SIG-M5 (cell line): ENCODE measurements around the gene KCNH3.

Experiments used
- DNase-seq: peaks from one replicate; lab custom pipeline; 2025; lab: John Stamatoyannopoulos, UW

KCNH3 gene

DNA sequence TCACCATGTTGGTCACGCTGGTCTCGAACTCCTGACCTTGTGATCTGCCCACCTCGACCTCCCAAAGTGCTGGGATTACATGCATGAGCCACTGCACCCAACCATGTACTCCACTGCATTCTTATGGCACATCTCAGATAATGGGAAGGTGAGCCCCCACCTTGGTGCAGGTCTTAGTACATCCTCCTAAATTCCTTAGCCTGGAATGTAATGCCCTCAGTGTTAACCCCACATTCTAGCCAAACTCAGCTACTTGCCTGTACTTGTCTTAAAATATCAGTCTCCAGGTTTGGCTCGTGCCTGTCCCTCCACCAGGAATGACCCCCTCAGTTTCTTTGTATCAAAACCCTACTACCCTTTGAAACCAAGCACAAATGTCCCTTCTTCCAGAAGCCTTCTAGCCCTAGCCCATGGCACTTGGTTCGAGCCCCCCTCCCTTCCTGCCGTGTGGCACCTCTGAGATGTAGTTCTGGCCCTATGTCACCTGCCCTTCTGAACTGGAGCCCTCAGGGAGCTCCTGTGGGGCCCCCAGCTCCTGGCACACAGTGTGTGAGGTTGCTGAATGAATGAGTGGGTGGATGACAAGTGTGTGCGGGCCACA lies 8.4 kb downstream of the KCNH3 start:
- no peak for DNase-seq

DNA sequence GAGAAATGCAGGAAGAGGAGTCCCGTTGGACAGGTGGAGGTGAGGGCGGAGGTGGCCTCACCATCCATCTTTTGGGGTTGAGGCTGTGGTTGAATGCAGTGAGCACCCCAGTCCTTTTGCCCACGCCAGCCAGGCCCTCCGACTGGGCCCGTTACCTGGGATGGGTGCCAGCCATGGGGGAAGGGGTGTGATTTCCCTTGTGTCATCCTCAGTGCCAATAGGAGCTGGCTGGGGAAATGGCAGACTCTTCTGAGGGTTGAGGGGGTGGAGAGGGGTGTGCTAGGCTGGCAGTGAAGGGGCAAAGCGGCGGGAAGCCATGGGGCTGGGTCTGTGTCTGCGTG lies 9.6 kb downstream of the KCNH3 start:
- DNase-seq = no peak

DNA sequence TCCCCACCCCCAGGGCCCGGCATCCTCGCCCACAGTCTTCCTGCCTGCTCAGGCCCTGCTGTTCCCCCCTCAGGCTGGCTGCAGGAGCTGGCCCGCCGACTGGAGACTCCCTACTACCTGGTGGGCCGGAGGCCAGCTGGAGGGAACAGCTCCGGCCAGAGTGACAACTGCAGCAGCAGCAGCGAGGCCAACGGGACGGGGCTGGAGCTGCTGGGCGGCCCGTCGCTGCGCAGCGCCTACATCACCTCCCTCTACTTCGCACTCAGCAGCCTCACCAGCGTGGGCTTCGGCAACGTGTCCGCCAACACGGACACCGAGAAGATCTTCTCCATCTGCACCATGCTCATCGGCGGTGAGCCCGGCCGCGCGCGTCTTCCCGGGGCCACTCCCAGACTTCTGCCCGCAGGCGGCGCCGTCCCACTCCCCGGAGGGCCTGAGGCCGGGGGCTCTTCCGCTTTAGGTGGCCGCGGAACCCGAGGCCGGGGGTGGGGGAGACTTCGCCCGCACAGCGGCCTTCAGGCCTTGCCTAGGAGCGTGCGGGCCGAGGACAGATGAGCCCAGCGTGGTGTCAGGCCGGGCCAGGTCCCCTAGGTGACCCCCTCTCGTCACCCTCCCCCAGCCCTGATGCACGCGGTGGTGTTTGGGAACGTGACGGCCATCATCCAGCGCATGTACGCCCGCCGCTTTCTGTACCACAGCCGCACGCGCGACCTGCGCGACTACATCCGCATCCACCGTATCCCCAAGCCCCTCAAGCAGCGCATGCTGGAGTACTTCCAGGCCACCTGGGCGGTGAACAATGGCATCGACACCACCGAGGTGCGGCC lies 10.2 kb downstream of the KCNH3 start:
- no peak for DNase-seq

DNA sequence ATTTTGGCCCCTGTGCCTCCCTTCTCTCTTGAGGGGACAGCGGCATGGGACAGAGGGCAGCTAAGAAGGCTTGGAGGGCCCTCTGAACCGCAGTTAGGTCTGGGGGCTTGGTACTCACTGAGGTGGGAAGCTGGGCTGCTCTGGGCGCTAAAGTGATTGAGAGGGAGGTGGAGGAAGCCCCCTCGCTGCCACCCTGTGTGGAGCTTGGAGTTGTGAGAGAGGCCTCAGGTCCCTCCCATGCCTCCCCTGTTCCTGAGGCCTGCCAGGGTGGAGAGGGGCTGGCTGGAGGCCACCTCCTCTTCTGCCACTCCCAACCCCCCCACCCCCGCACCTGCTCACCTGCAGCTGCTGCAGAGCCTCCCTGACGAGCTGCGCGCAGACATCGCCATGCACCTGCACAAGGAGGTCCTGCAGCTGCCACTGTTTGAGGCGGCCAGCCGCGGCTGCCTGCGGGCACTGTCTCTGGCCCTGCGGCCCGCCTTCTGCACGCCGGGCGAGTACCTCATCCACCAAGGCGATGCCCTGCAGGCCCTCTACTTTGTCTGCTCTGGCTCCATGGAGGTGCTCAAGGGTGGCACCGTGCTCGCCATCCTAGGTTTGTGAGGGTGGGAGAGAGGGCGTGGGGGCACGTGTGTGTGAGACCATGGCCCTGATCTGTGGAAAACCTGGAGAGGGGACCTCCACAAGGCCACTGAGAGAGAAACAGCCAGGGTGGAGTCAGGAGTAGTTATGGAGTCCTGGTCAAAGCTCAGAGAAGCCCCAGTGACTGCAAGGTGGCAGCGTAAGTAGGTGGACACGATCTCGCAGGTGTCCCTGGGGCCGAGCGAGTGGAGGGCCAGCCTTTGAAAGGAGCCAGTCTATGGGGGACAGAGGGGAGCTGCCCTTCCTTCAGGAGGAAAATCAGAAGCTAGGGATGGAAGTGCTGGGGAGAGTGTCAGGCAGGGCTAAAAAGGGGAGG lies 11.2 kb downstream of the KCNH3 start:
- no peak for DNase-seq

DNA sequence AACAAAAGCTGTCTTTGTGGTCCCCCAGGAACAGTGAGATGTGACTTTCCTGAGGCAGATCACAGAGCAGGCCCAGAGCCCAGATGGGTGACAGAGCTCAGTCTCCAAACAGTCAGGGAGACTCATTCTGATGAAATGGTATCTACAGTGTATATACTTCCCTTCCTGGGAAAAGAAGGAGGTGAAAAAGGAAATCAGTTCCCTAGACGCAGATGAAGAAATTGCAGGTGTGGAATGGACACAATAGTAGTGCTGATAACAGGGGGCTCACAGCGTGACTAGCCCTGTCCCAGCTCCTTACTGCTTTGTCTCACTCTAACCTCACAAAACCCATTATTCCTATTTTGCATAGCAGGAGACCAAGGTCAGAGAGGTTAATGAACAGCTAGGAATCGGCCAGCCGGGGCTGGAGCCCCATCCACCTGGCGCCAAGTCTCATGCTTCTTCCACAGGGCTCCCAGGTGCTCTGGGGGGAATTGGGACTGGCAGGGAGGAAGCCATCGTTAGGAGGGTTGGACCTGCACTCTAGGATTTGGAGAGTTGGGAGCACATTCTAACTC lies 11.9 kb downstream of the KCNH3 start:
- no peak for DNase-seq

DNA sequence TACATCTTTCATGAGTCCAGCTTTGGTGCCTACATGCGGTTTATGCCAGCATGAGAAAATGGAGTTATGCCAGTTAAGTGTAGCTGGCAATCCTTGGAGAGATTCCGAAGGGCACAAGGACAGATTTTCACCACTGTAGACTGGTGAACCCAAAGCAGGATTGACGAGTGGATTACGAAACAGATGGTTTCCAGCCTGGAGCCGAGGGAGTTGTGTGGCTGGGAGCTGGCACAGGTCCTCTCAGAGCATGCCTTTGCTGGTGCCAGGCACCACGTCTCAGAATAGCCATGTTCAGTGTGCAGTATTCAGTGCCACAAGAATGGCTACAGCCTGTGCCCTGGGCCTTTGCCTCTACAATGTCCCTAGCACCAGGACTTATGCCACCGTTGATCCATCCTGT lies 13.2 kb downstream of the KCNH3 start:
- no peak for DNase-seq

DNA sequence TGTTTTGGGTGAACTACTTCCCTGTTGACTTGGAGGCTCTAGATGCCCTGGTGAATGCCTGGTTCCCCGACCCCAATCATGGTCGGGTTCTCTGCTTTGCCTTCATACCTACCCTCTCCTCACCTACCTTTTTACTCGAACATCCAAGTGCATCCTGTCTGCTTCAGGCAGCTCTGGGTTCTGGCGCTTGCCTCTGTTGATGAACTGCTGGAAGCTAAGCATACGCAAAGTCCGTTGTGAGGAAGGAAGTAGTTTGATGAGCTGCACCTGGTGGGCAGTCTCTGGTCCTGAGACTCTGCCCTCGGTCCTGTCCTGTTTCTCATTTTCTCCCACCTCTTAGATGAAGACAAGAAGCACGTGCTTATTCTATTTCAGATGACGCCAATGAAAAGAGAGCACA lies 13.6 kb downstream of the KCNH3 start:
- DNase-seq = no peak

DNA sequence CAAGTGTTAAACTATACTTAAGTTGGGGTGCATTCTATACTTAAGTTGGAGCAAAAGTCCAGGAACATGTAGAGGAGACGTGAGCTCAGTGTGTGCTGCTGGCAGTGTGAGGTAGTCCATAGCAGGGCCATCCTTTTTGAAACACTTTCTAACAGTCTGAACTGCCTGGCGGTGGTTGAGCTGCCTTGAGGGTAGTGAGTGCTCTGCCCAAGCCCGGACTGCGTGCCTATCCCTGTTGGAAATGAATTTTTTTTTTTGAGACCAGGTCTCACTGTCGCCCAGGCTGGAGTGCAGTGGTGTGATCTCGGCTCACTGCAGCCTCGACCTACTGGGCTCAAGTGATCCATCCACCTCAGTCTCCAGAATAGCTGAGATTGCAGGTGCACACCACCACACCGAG lies 14.1 kb downstream of the KCNH3 start:
- DNase-seq = no peak

DNA sequence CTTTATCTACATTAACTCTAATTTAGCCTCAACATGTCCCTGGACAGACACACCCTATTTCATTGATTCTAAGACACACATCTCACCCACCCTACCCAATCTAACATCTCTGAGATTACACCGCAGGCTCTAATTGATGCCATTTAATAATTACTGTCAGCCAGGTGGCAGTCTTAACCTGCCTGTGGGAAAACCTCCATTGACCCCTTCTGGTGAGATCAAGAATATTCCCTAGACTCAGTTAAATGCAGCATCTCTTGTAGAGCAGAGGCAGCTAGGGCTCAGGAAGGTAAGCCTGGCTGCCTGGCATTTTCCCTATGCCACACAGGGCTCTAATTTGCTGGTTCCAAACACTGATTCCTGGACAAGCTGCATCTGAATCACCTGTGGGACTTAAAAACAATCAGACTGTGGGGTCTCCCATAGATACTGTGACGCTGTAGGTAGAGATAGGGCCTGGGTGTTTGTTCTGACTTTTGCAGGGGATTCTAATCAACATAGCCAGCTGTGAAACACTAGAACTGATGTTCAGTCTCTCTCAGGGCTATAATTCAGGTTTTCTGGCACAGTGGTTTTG lies 14.8 kb downstream of the KCNH3 start:
- DNase-seq = no peak

DNA sequence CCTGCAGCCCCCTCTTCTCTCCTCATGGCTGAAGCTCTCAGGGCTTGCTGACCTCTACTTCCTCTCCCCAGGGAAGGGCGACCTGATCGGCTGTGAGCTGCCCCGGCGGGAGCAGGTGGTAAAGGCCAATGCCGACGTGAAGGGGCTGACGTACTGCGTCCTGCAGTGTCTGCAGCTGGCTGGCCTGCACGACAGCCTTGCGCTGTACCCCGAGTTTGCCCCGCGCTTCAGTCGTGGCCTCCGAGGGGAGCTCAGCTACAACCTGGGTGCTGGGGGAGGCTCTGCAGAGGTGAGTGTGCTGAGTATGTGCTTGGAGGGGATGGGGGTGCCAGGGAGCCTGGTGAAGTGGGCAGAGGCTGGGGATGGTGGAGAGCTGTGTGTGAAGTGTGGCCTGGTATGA lies 15.4 kb downstream of the KCNH3 start:
- no peak for DNase-seq

DNA sequence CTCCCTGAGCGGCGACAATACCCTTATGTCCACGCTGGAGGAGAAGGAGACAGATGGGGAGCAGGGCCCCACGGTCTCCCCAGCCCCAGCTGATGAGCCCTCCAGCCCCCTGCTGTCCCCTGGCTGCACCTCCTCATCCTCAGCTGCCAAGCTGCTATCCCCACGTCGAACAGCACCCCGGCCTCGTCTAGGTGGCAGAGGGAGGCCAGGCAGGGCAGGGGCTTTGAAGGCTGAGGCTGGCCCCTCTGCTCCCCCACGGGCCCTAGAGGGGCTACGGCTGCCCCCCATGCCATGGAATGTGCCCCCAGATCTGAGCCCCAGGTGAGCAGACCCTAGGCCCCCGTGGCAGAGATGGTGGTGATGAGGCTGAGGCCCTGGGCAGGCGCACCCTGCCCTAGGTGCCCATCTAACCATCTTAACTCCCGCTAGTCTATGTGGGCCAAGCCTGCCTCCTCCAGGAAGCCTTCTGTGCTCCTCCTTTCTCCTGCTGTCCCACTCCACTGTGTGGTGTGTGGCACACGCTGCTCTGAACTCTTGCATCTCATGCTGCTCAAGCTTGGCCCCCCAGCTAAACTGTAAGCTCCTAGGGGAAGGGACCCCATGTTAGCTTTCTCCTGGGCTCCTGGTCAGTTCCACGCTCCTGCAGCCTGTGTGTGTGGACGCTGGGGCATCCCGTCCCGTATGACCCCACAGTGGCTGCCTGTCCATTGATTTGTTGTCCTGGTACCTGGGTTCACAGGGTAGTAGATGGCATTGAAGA lies 17.0 kb downstream of the KCNH3 start:
- no peak for DNase-seq

DNA sequence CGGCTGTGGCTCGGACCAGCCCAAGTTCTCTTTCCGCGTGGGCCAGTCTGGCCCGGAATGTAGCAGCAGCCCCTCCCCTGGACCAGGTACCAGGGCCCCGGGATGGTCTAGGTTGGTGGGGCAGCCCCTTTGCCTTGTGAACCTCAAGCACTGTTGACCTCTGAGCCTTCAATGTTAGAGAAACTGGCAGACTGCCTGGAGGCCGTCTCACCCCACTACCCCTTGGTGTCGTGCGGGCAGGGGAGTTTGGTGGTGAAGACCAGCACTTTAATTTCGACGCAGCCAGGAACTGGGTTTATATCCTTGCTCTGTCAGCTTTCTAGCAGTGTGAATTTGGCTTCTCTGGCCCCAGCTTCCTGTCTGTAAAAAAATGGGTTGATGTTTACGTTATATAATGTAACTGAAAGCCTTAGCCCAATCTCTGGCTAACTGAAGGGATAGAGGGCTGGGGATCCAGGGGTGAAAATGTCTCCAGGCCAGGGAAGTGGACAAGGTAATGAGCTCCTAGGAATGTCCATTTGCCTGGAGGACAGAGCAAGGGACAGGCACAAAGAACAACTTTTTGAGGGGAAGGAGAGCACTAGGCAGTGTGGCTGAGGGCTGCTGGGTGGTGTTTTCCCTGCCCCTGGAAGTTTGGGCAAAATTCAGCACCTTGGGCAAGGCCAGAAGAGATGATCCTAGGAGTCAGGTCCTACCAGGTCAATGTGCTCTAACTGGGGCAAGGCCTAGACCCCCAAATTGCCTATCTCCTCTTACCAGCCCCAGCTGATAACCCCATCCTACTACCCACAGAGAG lies 17.8 kb downstream of the KCNH3 start:
- DNase-seq = no peak

DNA sequence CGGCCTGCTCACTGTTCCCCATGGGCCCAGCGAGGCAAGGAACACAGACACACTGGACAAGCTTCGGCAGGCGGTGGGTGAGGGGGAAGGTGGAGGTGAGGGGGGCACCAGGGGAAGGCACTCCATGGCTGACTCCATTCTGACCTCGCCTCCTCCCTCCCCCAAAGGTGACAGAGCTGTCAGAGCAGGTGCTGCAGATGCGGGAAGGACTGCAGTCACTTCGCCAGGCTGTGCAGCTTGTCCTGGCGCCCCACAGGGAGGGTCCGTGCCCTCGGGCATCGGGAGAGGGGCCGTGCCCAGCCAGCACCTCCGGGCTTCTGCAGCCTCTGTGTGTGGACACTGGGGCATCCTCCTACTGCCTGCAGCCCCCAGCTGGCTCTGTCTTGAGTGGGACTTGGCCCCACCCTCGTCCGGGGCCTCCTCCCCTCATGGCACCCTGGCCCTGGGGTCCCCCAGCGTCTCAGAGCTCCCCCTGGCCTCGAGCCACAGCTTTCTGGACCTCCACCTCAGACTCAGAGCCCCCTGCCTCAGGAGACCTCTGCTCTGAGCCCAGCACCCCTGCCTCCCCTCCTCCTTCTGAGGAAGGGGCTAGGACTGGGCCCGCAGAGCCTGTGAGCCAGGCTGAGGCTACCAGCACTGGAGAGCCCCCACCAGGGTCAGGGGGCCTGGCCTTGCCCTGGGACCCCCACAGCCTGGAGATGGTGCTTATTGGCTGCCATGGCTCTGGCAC lies 18.5 kb downstream of the KCNH3 start:
- no peak for DNase-seq

DNA sequence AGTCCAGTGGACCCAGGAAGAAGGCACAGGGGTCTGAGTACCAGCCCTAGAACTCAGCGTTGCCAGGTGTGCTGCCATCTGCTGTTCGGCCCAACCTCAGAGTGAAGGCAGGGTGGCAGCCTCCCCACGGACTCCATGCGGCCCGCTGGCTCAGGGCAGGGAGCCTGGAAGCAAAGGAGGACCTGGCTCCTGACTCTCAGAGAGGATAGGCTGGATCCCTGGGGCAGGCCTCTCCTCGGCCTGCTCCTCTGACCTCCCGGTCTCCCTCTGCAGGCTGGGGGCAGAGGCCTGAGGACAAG lies 19.0 kb downstream of the KCNH3 start:
- DNase-seq = no peak

DNA sequence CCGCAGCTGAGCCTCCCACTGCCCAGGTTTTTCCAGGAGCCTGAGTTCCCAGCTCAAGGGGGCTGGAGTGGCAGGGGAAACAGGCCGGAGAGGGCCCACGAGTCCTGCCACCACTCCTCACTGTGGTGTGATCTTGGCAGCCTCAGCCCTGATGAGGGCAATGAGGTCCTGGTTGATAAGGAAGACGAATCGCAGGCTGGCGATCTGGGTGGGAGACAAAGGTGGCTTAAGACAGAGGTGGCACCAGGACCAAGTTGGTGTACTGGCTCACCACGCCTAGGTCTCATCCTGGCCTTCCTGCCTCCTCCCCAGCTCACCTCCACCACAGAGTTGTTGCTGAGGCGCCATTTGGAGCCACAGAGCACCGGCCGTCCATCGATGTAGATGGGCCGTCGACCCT lies 19.7 kb downstream of the KCNH3 start:
- no peak for DNase-seq

DNA sequence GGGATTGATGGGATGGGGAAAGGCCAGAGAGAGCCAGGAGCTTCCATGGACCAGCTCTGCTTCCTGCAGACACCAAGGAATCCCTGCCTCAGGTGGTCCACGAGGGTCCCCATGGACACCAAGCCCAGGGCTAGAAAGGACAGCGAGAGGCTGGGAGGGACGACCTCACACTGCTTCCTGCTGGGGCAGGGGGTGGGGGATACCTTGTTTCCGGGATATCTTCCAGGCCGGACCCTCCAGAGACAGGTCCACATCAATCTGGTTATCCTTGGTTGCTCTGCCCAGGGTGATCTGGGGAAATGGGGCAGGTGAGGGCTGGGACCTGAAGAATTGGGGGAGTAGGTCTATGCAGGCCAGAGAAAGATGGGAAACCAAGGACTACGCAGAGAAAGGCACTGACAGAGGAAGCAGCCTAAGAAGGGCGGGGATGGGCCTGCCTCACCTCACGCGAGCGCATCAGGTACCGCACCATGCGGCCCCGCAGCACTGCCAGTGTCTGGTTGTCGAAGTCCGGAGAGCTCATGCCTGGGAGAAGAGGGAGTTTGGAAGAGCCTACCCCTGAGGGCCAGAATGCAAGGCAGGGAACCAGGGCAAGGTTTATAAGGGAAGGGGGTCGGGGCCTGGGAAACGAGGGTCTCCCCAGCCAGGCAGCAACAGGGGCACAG lies 20.3 kb downstream of the KCNH3 start:
- DNase-seq = no peak

DNA sequence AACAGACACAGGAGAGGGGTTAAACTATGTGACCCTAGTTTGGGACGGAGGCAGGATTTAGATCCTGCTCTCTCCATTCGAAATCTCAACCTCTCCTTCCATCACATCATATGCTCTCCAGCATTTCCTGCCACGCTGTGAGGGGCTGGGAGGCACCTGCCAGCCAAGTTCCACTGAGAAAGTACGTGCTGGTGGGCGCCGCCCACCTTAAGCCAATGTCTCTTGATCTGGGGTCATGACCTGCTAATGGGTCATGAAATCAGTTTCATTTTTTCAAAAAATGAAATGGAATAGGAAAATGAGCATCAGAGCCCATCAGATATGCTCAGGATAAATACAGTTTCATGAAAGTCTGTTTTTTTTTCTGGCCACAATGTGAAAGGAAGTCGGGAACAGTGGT lies 21.9 kb downstream of the KCNH3 start:
- DNase-seq = no peak

DNA sequence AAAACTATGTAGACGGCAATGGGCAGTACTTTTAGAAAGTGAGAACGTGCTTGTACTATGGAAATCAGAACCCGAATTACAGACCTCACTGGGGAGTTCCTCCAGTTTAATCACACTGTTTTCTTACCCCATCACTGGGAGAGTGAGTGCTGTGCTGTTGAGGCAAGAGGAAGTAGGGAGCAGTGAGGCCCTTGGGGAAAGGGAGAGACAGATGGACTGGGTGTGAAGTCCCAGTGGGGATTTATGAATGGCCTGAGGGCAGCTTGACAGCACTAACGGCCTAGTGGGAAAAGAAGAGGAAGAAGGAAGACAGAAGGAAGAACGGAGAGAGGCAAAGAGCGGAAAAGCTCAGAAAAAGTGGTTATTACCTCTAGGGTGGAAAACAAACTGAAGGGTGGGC lies 23.4 kb downstream of the KCNH3 start:
- DNase-seq = no peak

DNA sequence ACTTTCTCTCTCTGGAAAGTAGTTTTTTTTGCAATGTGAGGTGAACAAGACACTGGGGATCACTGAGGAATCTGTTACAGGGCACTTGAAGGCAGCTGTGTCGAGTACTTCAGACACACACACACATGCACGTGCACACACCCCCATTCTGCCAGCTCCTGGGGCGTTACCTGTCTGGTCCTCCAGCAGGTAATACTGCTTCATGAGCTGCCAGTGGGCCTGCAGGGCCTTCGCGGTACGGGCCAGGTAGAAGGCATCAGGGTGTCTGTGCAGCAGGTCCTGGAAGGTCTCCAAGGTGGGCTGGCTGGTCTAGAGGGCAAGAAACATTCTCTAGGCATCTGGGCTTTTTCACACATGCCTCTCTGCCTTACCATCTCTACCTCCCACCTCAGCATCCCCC lies 24.0 kb downstream of the KCNH3 start:
- no peak for DNase-seq
